Measurements from ENCODE around the gene RNF41.

The RNF41 gene

DNA sequence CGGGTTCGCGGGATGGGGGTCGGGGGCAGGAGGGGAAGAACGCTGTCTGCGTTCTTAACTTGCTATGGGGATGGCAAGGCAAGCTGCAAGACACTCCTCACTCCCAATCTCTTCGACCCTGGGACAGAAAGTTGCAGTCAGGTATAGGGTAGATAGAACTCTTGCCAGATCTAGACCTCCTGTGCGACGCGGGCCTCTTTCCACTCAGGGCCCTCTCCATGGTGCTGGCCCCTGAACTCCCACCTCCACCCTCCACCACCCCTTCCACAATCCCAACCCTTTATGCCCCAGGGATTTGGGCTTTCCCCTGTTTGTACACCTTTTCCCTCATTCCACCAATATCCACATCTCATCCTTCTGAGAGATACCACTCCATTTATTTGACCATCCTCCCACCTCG is 3.2 kb upstream of the RNF41 start:
- H3K36me3 ChIP-seq (ENCODE audit: control insufficient read depth, insufficient read depth, low read length), result no peaks in the 10 kb centered on the region
- H3K79me2 ChIP-seq (ENCODE audit: control insufficient read depth, insufficient read depth, low read length), result peaks cover 9% of the 10 kb centered on the region
- H3K4me2 ChIP-seq (ENCODE audit: low read length), result no peak overlapping the region
- H3K27me3 ChIP-seq (ENCODE audit: insufficient read depth, low read length, poor library complexity), result no peaks in the 10 kb centered on the region
- no peak overlapping the region for H2BK5ac ChIP-seq (ENCODE audit: low read length)
- no peak overlapping the region for H4K5ac ChIP-seq (ENCODE audit: low read length)
- peak overlapping the region; percentile 86 for H3K56ac ChIP-seq (ENCODE audit: low read length)
- H3K27ac ChIP-seq (ENCODE audit: low read depth, low read length), result no peak overlapping the region
- H4K8ac ChIP-seq (ENCODE audit: low read depth, low read length), result no peak overlapping the region
- H3K4ac ChIP-seq (ENCODE audit: low read depth, low read length), result no peak overlapping the region
- H3K9ac ChIP-seq (ENCODE audit: low read length), result no peak overlapping the region
- no peak overlapping the region for H3K18ac ChIP-seq (ENCODE audit: low read length)
- H3K79me1 ChIP-seq (ENCODE audit: low read length), result no peaks in the 10 kb centered on the region
- no peaks in the 10 kb centered on the region for H3K4me1 ChIP-seq (ENCODE audit: control insufficient read depth, low read depth, low read length)
- H3K23ac ChIP-seq (ENCODE audit: low read length), result no peak overlapping the region
- no peak overlapping the region for H2BK120ac ChIP-seq (ENCODE audit: low read depth, low read length)
- no peak overlapping the region for H2BK15ac ChIP-seq (replicated peaks; ENCODE audit: low read depth)
- H2AK5ac ChIP-seq (ENCODE audit: low read length), result no peak overlapping the region
- no peak overlapping the region for H3K4me3 ChIP-seq (ENCODE audit: low read length)
- no peak for DNase-seq
- no CpG with 5 or more reads among the region's 11 CpGs for WGBS (ENCODE audit: extremely low coverage, insufficient coverage, low lambda C conversion rate)

DNA sequence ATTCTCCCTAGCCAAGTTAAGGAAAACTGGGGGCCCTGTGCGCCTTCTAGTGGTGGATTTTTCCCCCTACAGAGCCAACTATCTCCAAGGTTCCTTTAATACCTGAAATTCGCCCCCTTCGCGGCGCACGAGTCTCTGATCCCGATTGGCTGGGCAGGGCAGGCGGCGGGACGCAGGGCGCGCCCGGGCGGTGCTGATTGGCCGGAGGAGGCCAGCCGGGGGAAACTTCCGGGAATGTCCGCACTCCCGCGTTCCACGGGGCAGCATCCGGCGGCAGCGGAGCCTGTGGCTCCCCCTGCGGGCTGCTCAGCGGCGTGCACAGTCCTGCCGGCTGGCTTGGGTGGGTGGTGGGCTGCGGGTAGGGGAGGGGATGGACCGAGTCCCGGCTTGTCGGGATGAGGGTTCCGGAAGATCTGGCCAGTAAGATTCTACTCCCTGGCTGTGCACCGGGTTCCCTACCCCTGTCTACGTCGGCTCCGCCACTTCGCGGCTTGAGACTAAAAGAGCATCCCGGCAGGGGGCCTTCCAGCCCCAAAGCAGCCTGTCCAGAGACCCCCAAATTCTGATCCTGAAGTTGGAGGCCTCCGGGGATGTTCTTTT is 2.5 kb upstream of the RNF41 start, which contains the start of gene NABP2:
TSS of gene NABP2 (plus strand) at position 241 of the 600 bp plus-strand sequence. CDS start 515 bp downstream, outside the sequence.
- DNase-seq, result peak; percentile 99
- peak within 1 kb of the TSS; percentile 90 for H3K56ac ChIP-seq (ENCODE audit: low read length)
- peak within 1 kb of the TSS; percentile 44 for H3K4me3 ChIP-seq (ENCODE audit: low read length)
- H3K27me3 ChIP-seq (ENCODE audit: insufficient read depth, low read length, poor library complexity), result no peaks in the 10 kb centered on the region
- no peaks in the 10 kb centered on the region for H3K4me1 ChIP-seq (ENCODE audit: control insufficient read depth, low read depth, low read length)
- peak within 1 kb of the TSS; percentile 25 for H3K27ac ChIP-seq (ENCODE audit: low read depth, low read length)
- H2AK5ac ChIP-seq (ENCODE audit: low read length), result no peak within 1 kb of the TSS
- H3K18ac ChIP-seq (ENCODE audit: low read length), result peak within 1 kb of the TSS; percentile 63
- no peak within 1 kb of the TSS for H2BK5ac ChIP-seq (ENCODE audit: low read length)
- no peaks in the 10 kb centered on the region for H3K36me3 ChIP-seq (ENCODE audit: control insufficient read depth, insufficient read depth, low read length)
- H4K5ac ChIP-seq (ENCODE audit: low read length), result peak within 1 kb of the TSS; percentile 74
- no peak within 1 kb of the TSS for H3K23ac ChIP-seq (ENCODE audit: low read length)
- peaks cover 10% of the 10 kb centered on the region for H3K79me2 ChIP-seq (ENCODE audit: control insufficient read depth, insufficient read depth, low read length)
- peak within 1 kb of the TSS; percentile 58 for H3K4ac ChIP-seq (ENCODE audit: low read depth, low read length)
- peak within 1 kb of the TSS; percentile 15 for H4K8ac ChIP-seq (ENCODE audit: low read depth, low read length)
- peak within 1 kb of the TSS; percentile 20 for H3K4me2 ChIP-seq (ENCODE audit: low read length)
- peak within 1 kb of the TSS; percentile 72 for H3K9ac ChIP-seq (ENCODE audit: low read length)
- peak within 1 kb of the TSS; percentile 42 for H2BK15ac ChIP-seq (replicated peaks; ENCODE audit: low read depth)
- no peaks in the 10 kb centered on the region for H3K79me1 ChIP-seq (ENCODE audit: low read length)
- no CpG with 5 or more reads among the region's 41 CpGs for WGBS (ENCODE audit: extremely low coverage, insufficient coverage, low lambda C conversion rate)
- H2BK120ac ChIP-seq (ENCODE audit: low read depth, low read length), result no peak within 1 kb of the TSS

DNA sequence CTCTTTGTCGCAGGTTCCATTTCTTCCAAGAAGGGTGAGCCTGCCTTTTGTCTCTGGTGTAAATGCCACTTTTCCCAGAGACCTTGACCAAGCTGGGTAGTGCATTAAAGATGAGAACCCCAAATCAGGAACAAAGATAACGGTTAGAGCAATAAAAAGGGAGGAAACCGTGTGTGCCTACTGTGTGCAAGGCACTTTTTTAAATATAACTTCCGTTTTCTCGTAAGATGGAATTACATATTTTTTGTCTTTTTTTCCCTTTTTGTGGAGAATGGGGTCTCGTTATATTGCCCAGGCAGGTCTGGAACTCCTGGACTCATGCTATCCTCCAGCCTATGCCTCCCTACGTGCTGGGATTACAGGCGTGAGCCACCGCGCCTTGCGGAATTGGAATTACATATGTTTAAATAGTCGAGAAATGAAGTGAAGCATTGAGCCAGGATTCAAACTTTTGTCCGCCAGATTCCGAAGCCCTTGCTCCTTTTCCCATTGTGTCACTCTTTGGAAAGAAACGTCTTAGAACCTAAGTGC is 1.9 kb upstream of the RNF41 start:
- no peak overlapping the region for H2BK15ac ChIP-seq (replicated peaks; ENCODE audit: low read depth)
- DNase-seq, result no peak
- no peak overlapping the region for H3K23ac ChIP-seq (ENCODE audit: low read length)
- peak overlapping the region; percentile 25 for H3K27ac ChIP-seq (ENCODE audit: low read depth, low read length)
- H3K79me1 ChIP-seq (ENCODE audit: low read length), result no peaks in the 10 kb centered on the region
- peak overlapping the region; percentile 63 for H3K18ac ChIP-seq (ENCODE audit: low read length)
- H3K56ac ChIP-seq (ENCODE audit: low read length), result peak overlapping the region; percentile 90
- H3K4me3 ChIP-seq (ENCODE audit: low read length), result no peak overlapping the region
- no peak overlapping the region for H2BK5ac ChIP-seq (ENCODE audit: low read length)
- H2AK5ac ChIP-seq (ENCODE audit: low read length), result no peak overlapping the region
- H3K79me2 ChIP-seq (ENCODE audit: control insufficient read depth, insufficient read depth, low read length), result peaks cover 10% of the 10 kb centered on the region
- no CpG with 5 or more reads among the region's 15 CpGs for WGBS (ENCODE audit: extremely low coverage, insufficient coverage, low lambda C conversion rate)
- no peaks in the 10 kb centered on the region for H3K36me3 ChIP-seq (ENCODE audit: control insufficient read depth, insufficient read depth, low read length)
- H3K4me1 ChIP-seq (ENCODE audit: control insufficient read depth, low read depth, low read length), result no peaks in the 10 kb centered on the region
- peak overlapping the region; percentile 15 for H4K8ac ChIP-seq (ENCODE audit: low read depth, low read length)
- H3K4me2 ChIP-seq (ENCODE audit: low read length), result peak overlapping the region; percentile 4
- H3K4ac ChIP-seq (ENCODE audit: low read depth, low read length), result no peak overlapping the region
- no peaks in the 10 kb centered on the region for H3K27me3 ChIP-seq (ENCODE audit: insufficient read depth, low read length, poor library complexity)
- H3K9ac ChIP-seq (ENCODE audit: low read length), result peak overlapping the region; percentile 69
- H4K5ac ChIP-seq (ENCODE audit: low read length), result peak overlapping the region; percentile 74
- H2BK120ac ChIP-seq (ENCODE audit: low read depth, low read length), result no peak overlapping the region

DNA sequence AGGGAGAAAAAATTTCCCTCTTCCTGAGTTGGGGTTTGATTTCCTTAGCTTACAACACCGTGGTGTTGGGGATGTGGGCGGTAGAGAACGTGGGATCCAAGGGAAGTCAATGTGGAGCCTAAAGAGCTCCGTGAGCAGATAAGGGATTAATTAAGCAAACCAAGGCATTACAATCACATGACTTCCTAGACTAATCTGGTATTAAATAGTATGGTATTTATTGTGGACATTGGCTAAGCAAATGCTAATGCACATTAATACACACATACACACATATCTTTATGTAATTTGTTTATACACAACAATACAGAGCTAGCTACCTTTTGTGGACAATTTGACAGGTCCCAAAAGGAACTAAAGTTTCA is 791 bp upstream of the RNF41 start:
- Histone ChIP-seq H3K18ac (ENCODE audit: low read length) (no peak overlapping the region), H3K27me3 (ENCODE audit: insufficient read depth, low read length, poor library complexity) (no peaks in the 10 kb centered on the region), H3K27ac (ENCODE audit: low read depth, low read length) (peak overlapping the region; percentile 55), H2BK15ac (replicated peaks; ENCODE audit: low read depth) (no peak overlapping the region), H2AK5ac (ENCODE audit: low read length) (no peak overlapping the region), H3K79me1 (ENCODE audit: low read length) (peaks cover 1% of the 10 kb centered on the region), H2BK120ac (ENCODE audit: low read depth, low read length) (no peak overlapping the region), H3K9ac (ENCODE audit: low read length) (peak overlapping the region; percentile 69), H3K79me2 (ENCODE audit: control insufficient read depth, insufficient read depth, low read length) (peaks cover 10% of the 10 kb centered on the region), H4K8ac (ENCODE audit: low read depth, low read length) (peak overlapping the region; percentile 43), H3K4ac (ENCODE audit: low read depth, low read length) (peak overlapping the region; percentile 11), H3K4me3 (ENCODE audit: low read length) (peak overlapping the region; percentile 6), H4K5ac (ENCODE audit: low read length) (no peak overlapping the region), H3K23ac (ENCODE audit: low read length) (no peak overlapping the region), H3K36me3 (ENCODE audit: control insufficient read depth, insufficient read depth, low read length) (no peaks in the 10 kb centered on the region), H3K4me1 (ENCODE audit: control insufficient read depth, low read depth, low read length) (no peaks in the 10 kb centered on the region), H3K4me2 (ENCODE audit: low read length) (peak overlapping the region; percentile 50), H3K56ac (ENCODE audit: low read length) (peak overlapping the region; percentile 84), H2BK5ac (ENCODE audit: low read length) (no peak overlapping the region)
- no CpG with 5 or more reads among the region's 4 CpGs for WGBS (ENCODE audit: extremely low coverage, insufficient coverage, low lambda C conversion rate)
- no peak for DNase-seq

DNA sequence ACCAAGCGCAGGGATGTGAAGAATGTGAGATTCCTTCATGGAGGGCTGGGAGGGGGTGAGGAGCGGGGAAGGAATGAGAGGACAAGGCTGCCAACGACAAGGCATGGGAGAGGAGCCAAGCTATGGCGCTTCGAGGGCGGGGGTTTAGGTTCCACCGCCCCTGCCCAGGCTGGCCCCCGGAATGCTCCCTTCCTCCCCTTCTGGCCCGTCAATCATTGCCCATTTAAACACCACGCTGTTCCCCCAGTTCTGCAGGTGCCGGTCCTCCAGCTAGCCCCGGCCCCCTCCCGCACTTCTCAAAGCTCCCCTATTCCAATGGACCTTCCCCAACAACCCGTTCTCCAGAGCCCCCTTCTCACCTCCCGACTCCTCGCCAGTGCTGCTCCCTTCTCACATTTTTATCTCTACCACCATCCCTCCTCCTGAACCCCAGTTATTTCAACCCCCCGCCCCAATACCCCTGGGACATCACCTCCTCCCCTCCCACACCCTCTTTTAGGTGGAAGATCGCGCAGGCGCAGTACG is 428 bp downstream of the RNF41 start:
- peak overlapping the region; percentile 84 for H3K27ac ChIP-seq (ENCODE audit: low read depth, low read length)
- no peaks in the 10 kb centered on the region for H3K4me1 ChIP-seq (ENCODE audit: control insufficient read depth, low read depth, low read length)
- H3K4me2 ChIP-seq (ENCODE audit: low read length), result peak overlapping the region; percentile 98
- no CpG with 5 or more reads among the region's 21 CpGs for WGBS (ENCODE audit: extremely low coverage, insufficient coverage, low lambda C conversion rate)
- no peaks in the 10 kb centered on the region for H3K27me3 ChIP-seq (ENCODE audit: insufficient read depth, low read length, poor library complexity)
- peak overlapping the region; percentile 91 for H2AK5ac ChIP-seq (ENCODE audit: low read length)
- H3K23ac ChIP-seq (ENCODE audit: low read length), result peak overlapping the region; percentile 66
- peaks cover 14% of the 10 kb centered on the region for H3K79me2 ChIP-seq (ENCODE audit: control insufficient read depth, insufficient read depth, low read length)
- H3K9ac ChIP-seq (ENCODE audit: low read length), result peak overlapping the region; percentile 92
- H3K56ac ChIP-seq (ENCODE audit: low read length), result peak overlapping the region; percentile 94
- peak overlapping the region; percentile 28 for H3K4ac ChIP-seq (ENCODE audit: low read depth, low read length)
- peak; percentile 87 for DNase-seq
- H3K36me3 ChIP-seq (ENCODE audit: control insufficient read depth, insufficient read depth, low read length), result peaks cover 3% of the 10 kb centered on the region
- H4K5ac ChIP-seq (ENCODE audit: low read length), result no peak overlapping the region
- no peak overlapping the region for H2BK120ac ChIP-seq (ENCODE audit: low read depth, low read length)
- peak overlapping the region; percentile 95 for H3K4me3 ChIP-seq (ENCODE audit: low read length)
- peaks cover 6% of the 10 kb centered on the region for H3K79me1 ChIP-seq (ENCODE audit: low read length)
- no peak overlapping the region for H4K8ac ChIP-seq (ENCODE audit: low read depth, low read length)
- H3K18ac ChIP-seq (ENCODE audit: low read length), result peak overlapping the region; percentile 23
- H2BK15ac ChIP-seq (replicated peaks; ENCODE audit: low read depth), result no peak overlapping the region
- H2BK5ac ChIP-seq (ENCODE audit: low read length), result peak overlapping the region; percentile 45

All from mesendoderm (in vitro differentiated cells).